SK-N-MC (cell line): Measurements from ENCODE around the gene TMEM190.

Source experiments
- DNase-seq: peaks from one replicate; pipeline ENCODE4 v3.0.0-alpha.2; 2011; ENCODE audit warnings: low read depth, low spot score
- H3K27ac ChIP-seq: fragments of 200-600 bp; sonication (generic); 2 replicates; pipeline ENCODE4 v1.5.1; 2016; ENCODE audit warnings: mixed run types
- H3K36me3 ChIP-seq: fragments of 200-600 bp; sonication (generic); 2 replicates; pipeline ENCODE4 v1.6.1; 2017; ENCODE audit warnings: antibody characterized with exemption, low read length, mixed read lengths; ENCODE audit not compliant: insufficient read depth
- H3K4me3 ChIP-seq: fragments of 200-600 bp; sonication (generic); 2 replicates; pipeline ENCODE4 v1.5.1; 2016
- H3K9ac ChIP-seq: fragments of 200-600 bp; sonication (generic); 2 replicates; pipeline ENCODE4 v1.8.0; 2017; ENCODE audit warnings: mixed run types, mixed read lengths; ENCODE audit not compliant: insufficient read length
- H3K9me3 ChIP-seq: fragments of 200-600 bp; sonication (generic); 2 replicates; pipeline ENCODE4 v1.6.1; 2017; ENCODE audit warnings: low read depth, mild to moderate bottlenecking, antibody characterized with exemption, low read length, moderate library complexity, mixed read lengths
- EZH2 ChIP-seq: fragments of 200-600 bp; sonication (generic); IDR thresholded peaks from one replicate; pipeline ENCODE4 v1.6.1; 2017; ENCODE audit warnings: antibody characterized with exemption
- FOXP2 ChIP-seq: optimal IDR thresholded peaks from 2 replicates; pipeline ENCODE3; 2011; ENCODE audit warnings: mild to moderate bottlenecking, moderate library complexity; ENCODE audit not compliant: insufficient read depth; ENCODE audit errors: extremely low read length, control extremely low read depth
- POLR2AphosphoS5 ChIP-seq: IDR thresholded peaks from 2 replicates; pipeline ENCODE4 v1.6.1; 2012; ENCODE audit warnings: mild to moderate bottlenecking, low read depth, low read length, borderline replicate concordance

Gene TMEM190

GRCh38 chr19:55355213-55355821 lies 21.3 kb upstream of the TMEM190 start:
- no peaks in the 10 kb centered on the region for H3K9me3 ChIP-seq
- no peak overlapping the region for H3K4me3 ChIP-seq
- TF ChIP-seq FOXP2, result no peak
- no peak for TF ChIP-seq EZH2
- no peak for TF ChIP-seq POLR2AphosphoS5
- no peak for DNase-seq
- H3K9ac ChIP-seq, result no peak overlapping the region
- H3K27ac ChIP-seq, result no peak overlapping the region
- no peaks in the 10 kb centered on the region for H3K36me3 ChIP-seq

GRCh38 chr19:55358493-55358892 lies 18.1 kb upstream of the TMEM190 start:
- Histone ChIP-seq H3K9me3 (no peaks in the 10 kb centered on the region), H3K9ac (no peak overlapping the region)
- no peak for DNase-seq

GRCh38 chr19:55358943-55359908 lies 17.4 kb upstream of the TMEM190 start:
- H3K9me3 ChIP-seq, result no peaks in the 10 kb centered on the region
- no peak overlapping the region for H3K9ac ChIP-seq
- no peaks in the 10 kb centered on the region for H3K36me3 ChIP-seq
- TF ChIP-seq FOXP2 (no peak), EZH2 (no peak), POLR2AphosphoS5 (no peak)
- no peak for DNase-seq
- H3K27ac ChIP-seq, result no peak overlapping the region
- H3K4me3 ChIP-seq, result no peak overlapping the region

More at GRCh38 chr19:55358493-55358892, 18.1 kb upstream of the TMEM190 start:
- H3K36me3 ChIP-seq, result no peaks in the 10 kb centered on the region
- H3K27ac ChIP-seq, result no peak overlapping the region
- TF ChIP-seq FOXP2 (no peak), POLR2AphosphoS5 (no peak)
- no peak overlapping the region for H3K4me3 ChIP-seq

GRCh38 chr19:55360902-55361301 lies 15.7 kb upstream of the TMEM190 start:
- Histone ChIP-seq H3K36me3 (no peaks in the 10 kb centered on the region), H3K27ac (no peak overlapping the region), H3K9me3 (no peaks in the 10 kb centered on the region), H3K4me3 (no peak overlapping the region), H3K9ac (no peak overlapping the region)
- DNase-seq, result no peak
- TF ChIP-seq FOXP2 (no peak), POLR2AphosphoS5 (no peak), EZH2 (no peak)

- TF ChIP-seq POLR2AphosphoS5 (no peak), EZH2 (no peak)
- no peaks in the 10 kb centered on the region for H3K36me3 ChIP-seq
- H3K9me3 ChIP-seq, result no peaks in the 10 kb centered on the region
- H3K27ac ChIP-seq, result no peak overlapping the region
- H3K4me3 ChIP-seq, result no peak overlapping the region
- DNase-seq, result no peak
- H3K9ac ChIP-seq, result no peak overlapping the region
Measured at GRCh38 chr19:55362174-55362989, 14.2 kb upstream of the TMEM190 start.

- H3K4me3 ChIP-seq, result no peak within 1 kb of the TSS
- H3K27ac ChIP-seq, result no peak within 1 kb of the TSS
- no peak for DNase-seq
- H3K9ac ChIP-seq, result no peak within 1 kb of the TSS
- H3K9me3 ChIP-seq, result no peaks in the 10 kb centered on the region
- no peaks in the 10 kb centered on the region for H3K36me3 ChIP-seq
- TF ChIP-seq FOXP2 (no peak), EZH2 (no peak), POLR2AphosphoS5 (no peak)
Measured at GRCh38 chr19:55362990-55363716, 13.5 kb upstream of the TMEM190 start, which contains the start of gene GARIN5B. TSS of gene GARIN5B (minus strand) at chr19:55363260. CDS start at chr19:55363066, 194 bp downstream.

GRCh38 chr19:55365245-55365644 lies 11.4 kb upstream of the TMEM190 start:
- H3K9me3 ChIP-seq, result no peaks in the 10 kb centered on the region
- no peaks in the 10 kb centered on the region for H3K36me3 ChIP-seq
- no peak overlapping the region for H3K4me3 ChIP-seq
- H3K27ac ChIP-seq, result no peak overlapping the region
- H3K9ac ChIP-seq, result no peak overlapping the region
- DNase-seq, result no peak
- TF ChIP-seq EZH2 (no peak), POLR2AphosphoS5 (no peak), FOXP2 (no peak)
